Breast epithelium (tissue), 4 donors: ENCODE measurements around the gene AMZ1. TPM values are rescaled to one million over a fixed set of nuclear protein-coding genes. Genes with fewer than 3 reads are reported as not detected.
A peak's percentile ranks its signal among the peaks of the same experiment; 100 is the strongest.

Experiments used
- DNase-seq, 2 donors: peaks; one replicate each; pipeline ENCODE4 v3.0.0-alpha.2; 2019; ENCODE audit warnings: low spot score in 2 of 2
- H3K27ac ChIP-seq, 2 donors: fragments of 200-600 bp; sonication (generic) in 1 of 2; one replicate each; pipeline ENCODE4 v1.5.1; 2016 to 2019; ENCODE audit warnings: mild to moderate bottlenecking in 1 of 2
- H3K27me3 ChIP-seq, 2 donors: fragments of 200-600 bp; sonication (generic) in 1 of 2; one replicate each; pipeline versions ENCODE4 v1.5.1 to v1.6.0; 2017 to 2019; ENCODE audit warnings: control low read depth in 1 of 2, mild to moderate bottlenecking in 1 of 2
- H3K36me3 ChIP-seq: fragments of 200-600 bp; one replicate; pipeline ENCODE4 v1.5.1; 2019
- H3K4me1 ChIP-seq, 2 donors: fragments of 200-600 bp; sonication (generic); one replicate each; pipeline ENCODE4 v1.5.1; 2016 to 2019; ENCODE audit warnings: control low read depth in 1 of 2
- H3K4me3 ChIP-seq, 3 donors: fragments of 200-600 bp; sonication (generic); 1 replicate in 2 of 3; 2 replicates in 1 of 3; pipeline ENCODE4 v1.5.1; 2016 to 2019; ENCODE audit warnings: mild to moderate bottlenecking in 3 of 3, moderate library complexity in 2 of 3
- H3K9me3 ChIP-seq, 2 donors: fragments of 200-600 bp; sonication (generic) in 1 of 2; one replicate each; pipeline ENCODE4 v1.5.1; 2016 to 2019; ENCODE audit warnings: control low read depth in 1 of 2
- CTCF ChIP-seq, 3 donors: fragments of 450-650 bp; IDR thresholded peaks; one replicate each; pipeline ENCODE4 v1.5.1; 2016 to 2017; ENCODE audit warnings: antibody characterized with exemption in 3 of 3, mild to moderate bottlenecking in 3 of 3, moderate library complexity in 3 of 3
- POLR2A ChIP-seq: fragments of 450-650 bp; IDR thresholded peaks from one replicate; pipeline ENCODE4 v1.6.1; 2016; ENCODE audit warnings: antibody characterized with exemption, mild to moderate bottlenecking, moderate library complexity
- POLR2AphosphoS5 ChIP-seq, 3 donors: sonication (generic); formaldehyde crosslinking; IDR thresholded peaks; one replicate each; pipeline ENCODE4 v1.6.1; 2017; ENCODE audit warnings: antibody characterized with exemption in 3 of 3
- intact Hi-C: fragments of 100-400 bp; cut with DNase I; formaldehyde crosslinking; loops from one replicate; pipeline ENCODE4 v1.15.1; 2023; ENCODE audit warnings: low total_unique reads
- total RNA-seq, 3 donors: library from RNA; depleted of rRNA; stranded (reverse); fragments of >200 nt; gene quantifications; one replicate each; pipeline ENCODE4 v1.1.0, GENCODE V29; 2016

AMZ1 gene
- total RNA-seq, 3 donors from 2014 or later = 0.16 to 0.88 (median 0.33) TPM

GRCh38 chr7:2680256-2680655, 7.7 kb upstream of the AMZ1 start:
- Histone ChIP-seq H3K4me3 (no peak overlapping the region), H3K36me3 (no peaks in the 10 kb centered on the region), H3K27me3 (peaks cover 0 to 16% of the 10 kb centered on the region in 2 donors), H3K9me3 (peaks cover 0 to 4% of the 10 kb centered on the region in 2 donors), H3K4me1 (no peaks in the 10 kb centered on the region), H3K27ac (no peak overlapping the region)
- TF ChIP-seq CTCF (IDR thresholded peaks at IDR 0.05) (no peak), POLR2A (no peak), POLR2AphosphoS5 (IDR thresholded peaks at IDR 0.05) (no peak)
- intact Hi-C loops = loop anchor here (10.0 kb wide), 1 partner anchor 205 kb away; the partner anchor contains the start of gene GRIFIN
- no peak for DNase-seq

- peak; percentile 60 to 75 for DNase-seq
- H3K4me3 ChIP-seq = no peak overlapping the region
- no peaks in the 10 kb centered on the region for H3K36me3 ChIP-seq
- H3K27ac ChIP-seq = no peak overlapping the region
- intact Hi-C loops = loop anchor here (10.0 kb wide), 1 partner anchor 206 kb away; the partner anchor contains the start of gene GRIFIN
- H3K9me3 ChIP-seq = no peaks in the 10 kb centered on the region
- H3K27me3 ChIP-seq = peaks cover 0 to 17% of the 10 kb centered on the region in 2 donors
- no peaks in the 10 kb centered on the region for H3K4me1 ChIP-seq
- peak; percentile 26 to 73 (median 66) for TF ChIP-seq CTCF (IDR thresholded peaks at IDR 0.05)
- no peak for TF ChIP-seq POLR2A
- no peak for TF ChIP-seq POLR2AphosphoS5 (IDR thresholded peaks at IDR 0.05)
Measured at GRCh38 chr7:2680792-2681490, 7.1 kb upstream of the AMZ1 start.

GRCh38 chr7:2681929-2682799, 5.8 kb upstream of the AMZ1 start:
- Histone ChIP-seq H3K27ac (no peak overlapping the region), H3K9me3 (no peaks in the 10 kb centered on the region), H3K4me1 (no peaks in the 10 kb centered on the region), H3K4me3 (no peak overlapping the region), H3K36me3 (no peaks in the 10 kb centered on the region), H3K27me3 (peaks cover 0 to 27% of the 10 kb centered on the region in 2 donors)
- intact Hi-C loops = loop anchor here (10.0 kb wide), 1 partner anchor 207 kb away; the partner anchor contains the start of gene GRIFIN
- DNase-seq = no peak
- TF ChIP-seq CTCF (IDR thresholded peaks at IDR 0.05) = no peak
- TF ChIP-seq POLR2A = no peak
- TF ChIP-seq POLR2AphosphoS5 (IDR thresholded peaks at IDR 0.05) = no peak

- no peaks in the 10 kb centered on the region for H3K36me3 ChIP-seq
- no peaks in the 10 kb centered on the region for H3K9me3 ChIP-seq
- H3K4me3 ChIP-seq = no peak overlapping the region
- no peak overlapping the region for H3K27ac ChIP-seq
- intact Hi-C loops = loop anchor here (10.0 kb wide), 1 partner anchor 210 kb away; the partner anchor contains the start of gene GRIFIN
- no peak for DNase-seq
- peaks cover 0 to 7% of the 10 kb centered on the region in 2 donors for H3K4me1 ChIP-seq
- peaks cover 6 to 50% of the 10 kb centered on the region in 2 donors for H3K27me3 ChIP-seq
- TF ChIP-seq POLR2A (no peak), POLR2AphosphoS5 (IDR thresholded peaks at IDR 0.05) (no peak), CTCF (IDR thresholded peaks at IDR 0.05) (no peak)
Measured at GRCh38 chr7:2684501-2684900, 3.5 kb upstream of the AMZ1 start.
